Immature natural killer cell (primary cell): Measurements from ENCODE around the gene C1orf159. TPM values are rescaled to one million over a fixed set of nuclear protein-coding genes. Genes with fewer than 3 reads are reported as not detected.
"Not testable (repeated sequence)": the region's sequence is repeated elsewhere in the genome, so short reads cannot be mapped to it uniquely, and the experiment has no call there.

ENCODE experiments used
- DNase-seq, 3 donors: peaks; one replicate each; pipeline ENCODE4 v3.0.0; 2022; ENCODE audit warnings: mixed read lengths in 1 of 3
- H3K27ac Mint-ChIP-seq, 6 donors: one replicate each; pipeline ENCODE4 v1.8.0; 2020; ENCODE audit warnings: mixed read lengths in 6 of 6, mild to moderate bottlenecking in 5 of 6, inconsistent platforms in 4 of 6, moderate library complexity in 3 of 6
- H3K27me3 Mint-ChIP-seq, 3 donors: one replicate each; pipeline ENCODE4 v1.8.0; 2020 to 2021; ENCODE audit warnings: low read depth in 3 of 3, mild to moderate bottlenecking in 3 of 3, mixed read lengths in 3 of 3, moderate library complexity in 3 of 3, inconsistent platforms in 1 of 3
- H3K36me3 Mint-ChIP-seq, 3 donors: one replicate each; pipeline ENCODE4 v1.8.0; 2020; ENCODE audit warnings: mixed read lengths in 3 of 3, inconsistent platforms in 2 of 3, mild to moderate bottlenecking in 2 of 3
- H3K4me1 Mint-ChIP-seq, 2 donors: one replicate each; pipeline ENCODE4 v1.8.0; 2020; ENCODE audit warnings: inconsistent platforms in 2 of 2, mild to moderate bottlenecking in 2 of 2, mixed read lengths in 2 of 2, moderate library complexity in 1 of 2
- H3K4me3 Mint-ChIP-seq, 5 donors: one replicate each; pipeline ENCODE4 v1.8.0; 2020; ENCODE audit warnings: mild to moderate bottlenecking in 5 of 5, mixed read lengths in 5 of 5, inconsistent platforms in 3 of 5, moderate library complexity in 3 of 5
- H3K9me3 Mint-ChIP-seq, 6 donors: one replicate each; pipeline ENCODE4 v1.8.0; 2020; ENCODE audit warnings: mild to moderate bottlenecking in 6 of 6, mixed read lengths in 6 of 6, inconsistent platforms in 4 of 6, moderate library complexity in 3 of 6
- polyA plus RNA-seq, 3 donors: library from polyadenylated mRNA; unstranded; fragments of 300-500 nt; fragmentation: Illumina TruSeq; gene quantifications; one replicate each; pipeline ENCODE4 v1.2.3, GENCODE V29; 2021

The C1orf159 gene
- polyA plus RNA-seq, 3 donors from 2014 or later = 0.99 to 7.5 (median 4.1) TPM

DNA sequence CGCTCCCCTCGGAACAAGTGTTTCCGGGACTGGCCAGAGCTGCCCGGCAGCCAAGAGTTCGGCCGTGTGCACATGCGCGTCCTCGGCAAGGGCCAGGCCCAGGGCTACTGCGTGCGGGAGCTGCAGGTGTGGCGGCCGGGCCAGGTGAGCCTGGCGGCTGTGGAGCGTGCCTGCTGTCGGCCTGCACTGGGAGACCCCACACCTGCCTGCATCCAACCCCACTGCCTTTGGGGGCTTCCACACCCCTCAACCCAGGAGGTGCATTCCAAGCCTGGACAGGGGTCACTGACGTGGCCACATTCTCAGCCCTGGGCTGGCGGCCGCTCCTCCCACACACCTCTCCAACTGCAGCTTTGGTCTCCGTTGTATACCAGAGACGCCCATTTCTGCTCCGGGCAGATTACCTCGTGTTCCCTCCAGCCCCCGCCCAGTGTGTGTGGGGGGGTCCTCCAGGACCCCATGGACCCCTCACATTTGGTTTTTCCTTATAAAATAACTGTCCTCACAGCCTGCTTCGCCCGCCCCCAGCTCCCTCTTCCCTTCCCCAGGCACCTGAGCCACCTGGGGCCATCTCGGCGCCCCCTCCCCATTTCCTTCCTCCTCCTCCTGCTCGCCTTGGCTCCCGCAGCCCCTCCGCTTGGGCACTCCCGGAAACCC is 47.9 kb downstream of the C1orf159 start:
- H3K9me3 Mint-ChIP-seq = no peaks in the 10 kb centered on the region
- no peak for DNase-seq
- peak overlapping the region; percentile 52 to 78 (median 73) for H3K4me3 Mint-ChIP-seq
- H3K4me1 Mint-ChIP-seq = peaks cover 0 to 4% of the 10 kb centered on the region in 2 donors
- peaks cover 0 to 6% (median 1%) of the 10 kb centered on the region in 3 donors for H3K27me3 Mint-ChIP-seq
- no peak overlapping the region for H3K27ac Mint-ChIP-seq
- no peaks in the 10 kb centered on the region for H3K36me3 Mint-ChIP-seq

GRCh38 chr1:1067284-1067859 is 48.5 kb downstream of the C1orf159 start:
- Mint-ChIP-seq H3K4me1 (peaks cover 0 to 4% of the 10 kb centered on the region in 2 donors), H3K27me3 (peaks cover 0 to 6% (median 1%) of the 10 kb centered on the region in 3 donors), H3K27ac (no peak overlapping the region), H3K36me3 (no peaks in the 10 kb centered on the region), H3K9me3 (no peaks in the 10 kb centered on the region), H3K4me3 (peak overlapping the region in 2 of 5 donors; percentile 13 to 78)
- DNase-seq = no peak

GRCh38 chr1:1066403-1067283 is 49.2 kb downstream of the C1orf159 start:
- no peaks in the 10 kb centered on the region for H3K36me3 Mint-ChIP-seq
- no peak for DNase-seq
- H3K4me1 Mint-ChIP-seq = peaks cover 0 to 4% of the 10 kb centered on the region in 2 donors
- no peaks in the 10 kb centered on the region for H3K9me3 Mint-ChIP-seq
- H3K27me3 Mint-ChIP-seq = peaks cover 1 to 6% (median 1%) of the 10 kb centered on the region in 3 donors
- peak overlapping the region in 2 of 6 donors; percentile 20 to 37 for H3K27ac Mint-ChIP-seq
- H3K4me3 Mint-ChIP-seq = peak overlapping the region in 4 of 5 donors; percentile 27 to 59 (median 40)

GRCh38 chr1:1065940-1066304 is 50.0 kb downstream of the C1orf159 start:
- H3K27me3 Mint-ChIP-seq, H3K9me3 Mint-ChIP-seq, H3K4me1 Mint-ChIP-seq, H3K4me3 Mint-ChIP-seq, DNase-seq, H3K36me3 Mint-ChIP-seq: not testable (repeated sequence)
- H3K27ac Mint-ChIP-seq = peak overlapping the region in 3 of 6 donors; percentile 46 to 65 (median 54)

DNA sequence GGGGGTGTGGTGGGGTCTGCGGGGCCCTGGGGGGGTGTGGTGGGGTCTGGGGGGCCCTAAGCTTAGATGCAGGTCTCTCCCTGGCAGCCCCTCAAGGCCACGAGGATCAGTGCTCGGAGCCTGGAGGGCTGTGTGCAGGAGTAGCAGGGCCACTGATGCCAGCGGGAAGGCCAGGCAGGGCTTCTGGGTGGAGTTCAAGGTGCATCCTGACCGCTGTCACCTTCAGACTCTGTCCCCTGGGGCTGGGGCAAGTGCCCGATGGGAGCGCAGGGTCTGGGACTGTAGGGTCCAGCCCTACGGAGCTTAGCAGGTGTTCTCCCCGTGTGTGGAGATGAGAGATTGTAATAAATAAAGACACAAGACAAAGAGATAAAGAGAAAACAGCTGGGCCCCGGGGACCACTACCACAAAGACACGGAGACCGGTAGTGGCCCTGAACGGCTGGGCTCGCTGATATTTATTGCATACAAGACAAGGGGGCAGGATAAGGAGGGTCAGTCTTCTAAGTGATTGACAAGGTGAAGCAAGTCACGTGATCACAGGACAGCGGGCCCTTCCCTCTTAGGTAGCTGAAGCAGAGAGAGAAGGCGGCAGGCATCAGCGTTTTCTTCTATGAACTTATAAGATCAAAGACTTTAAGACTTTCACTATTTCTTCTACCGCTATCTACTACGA is 50.5 kb downstream of the C1orf159 start:
- DNase-seq = no peak
- Mint-ChIP-seq H3K4me1 (peaks cover 0 to 4% of the 10 kb centered on the region in 2 donors), H3K27me3 (peaks cover 2 to 6% (median 3%) of the 10 kb centered on the region in 3 donors), H3K27ac (peak overlapping the region in 4 of 6 donors; percentile 24 to 65 (median 50)), H3K9me3 (no peaks in the 10 kb centered on the region), H3K4me3 (no peak overlapping the region), H3K36me3 (no peaks in the 10 kb centered on the region)

- Mint-ChIP-seq H3K9me3 (no peaks in the 10 kb centered on the region), H3K27ac (peak overlapping the region in 2 of 6 donors; percentile 46 to 57), H3K4me1 (peaks cover 0 to 4% of the 10 kb centered on the region in 2 donors), H3K4me3 (no peak overlapping the region), H3K36me3 (no peaks in the 10 kb centered on the region), H3K27me3 (peaks cover 4 to 8% (median 5%) of the 10 kb centered on the region in 3 donors)
- peak; percentile 73 to 75 (median 73) for DNase-seq
Measured at GRCh38 chr1:1063945-1064831, 51.7 kb downstream of the C1orf159 start.

GRCh38 chr1:1063261-1063944 is 52.5 kb downstream of the C1orf159 start:
- Mint-ChIP-seq H3K4me3 (no peak overlapping the region), H3K36me3 (no peaks in the 10 kb centered on the region), H3K27ac (no peak overlapping the region), H3K27me3 (peaks cover 7 to 8% (median 8%) of the 10 kb centered on the region in 3 donors), H3K9me3 (no peaks in the 10 kb centered on the region), H3K4me1 (peaks cover 0 to 7% of the 10 kb centered on the region in 2 donors)
- DNase-seq = no peak

GRCh38 chr1:1062348-1063163 is 53.3 kb downstream of the C1orf159 start:
- Mint-ChIP-seq H3K4me1 (peaks cover 0 to 5% of the 10 kb centered on the region in 2 donors), H3K36me3 (no peaks in the 10 kb centered on the region), H3K27me3 (peaks cover 8 to 11% (median 11%) of the 10 kb centered on the region in 3 donors), H3K4me3 (no peak overlapping the region), H3K27ac (no peak overlapping the region), H3K9me3 (no peaks in the 10 kb centered on the region)
- no peak for DNase-seq

- peaks cover 0 to 5% of the 10 kb centered on the region in 2 donors for H3K4me1 Mint-ChIP-seq
- DNase-seq = no peak
- peaks cover 8 to 14% (median 12%) of the 10 kb centered on the region in 3 donors for H3K27me3 Mint-ChIP-seq
- H3K27ac Mint-ChIP-seq = no peak overlapping the region
- H3K4me3 Mint-ChIP-seq = no peak overlapping the region
- no peaks in the 10 kb centered on the region for H3K9me3 Mint-ChIP-seq
- no peaks in the 10 kb centered on the region for H3K36me3 Mint-ChIP-seq
Measured at GRCh38 chr1:1061682-1062345, 54.1 kb downstream of the C1orf159 start.

DNA sequence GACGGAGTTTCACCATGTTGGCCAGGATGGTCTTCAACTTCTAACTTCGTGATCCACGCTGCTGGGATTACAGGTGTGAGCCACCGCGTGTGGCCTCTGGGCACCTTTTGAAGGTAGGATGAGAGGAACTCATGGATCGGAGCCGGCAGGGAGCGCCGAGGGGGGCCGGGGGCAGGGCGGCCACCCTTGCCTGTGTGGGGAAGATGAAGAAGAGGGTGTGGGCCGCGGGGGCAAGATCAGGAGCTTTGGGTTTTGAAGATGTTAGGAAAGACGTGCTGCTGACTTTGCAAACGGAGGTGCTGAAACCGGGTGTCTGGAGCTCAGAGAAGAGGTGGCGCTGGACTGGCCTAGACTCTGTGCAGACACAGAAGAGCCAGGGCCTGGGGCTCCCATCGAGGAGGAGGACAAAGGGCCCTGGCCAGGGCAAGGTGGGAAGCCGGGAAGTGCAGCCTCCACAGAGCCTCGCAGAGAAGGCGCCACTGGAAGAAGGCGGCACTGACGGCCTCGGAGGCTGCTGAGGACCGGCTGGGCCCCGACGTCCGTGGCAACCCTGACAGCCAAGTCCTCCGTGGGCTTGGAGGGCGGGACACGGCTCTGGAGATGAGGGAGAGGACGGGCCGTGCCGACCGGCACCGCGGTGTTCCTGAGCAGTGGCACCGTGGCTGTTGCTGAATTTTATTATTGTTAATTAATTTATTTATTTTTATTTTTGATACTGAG is 55.4 kb downstream of the C1orf159 start:
- peaks cover 0 to 5% of the 10 kb centered on the region in 2 donors for H3K4me1 Mint-ChIP-seq
- DNase-seq = no peak
- peak overlapping the region; percentile 35 to 51 (median 43) for H3K4me3 Mint-ChIP-seq
- peaks cover 11 to 14% (median 12%) of the 10 kb centered on the region in 3 donors for H3K27me3 Mint-ChIP-seq
- no peaks in the 10 kb centered on the region for H3K9me3 Mint-ChIP-seq
- H3K36me3 Mint-ChIP-seq = no peaks in the 10 kb centered on the region
- H3K27ac Mint-ChIP-seq = no peak overlapping the region
